ENCODE data around the gene SLC25A34. TPM values are rescaled to one million over a fixed set of nuclear protein-coding genes. Genes with fewer than 3 reads are reported as not detected.

SLC25A34 gene
- total and polyA plus RNA-seq, 5 experiments from 2014 or later, result 0.09 to 3.5 (median 0.30) TPM

- Mint-ChIP-seq H3K9me3 (no peaks in the 10 kb centered on the region), H3K4me1 (peaks cover 20 to 50% (median 31%) of the 10 kb centered on the region in 4 donors), H3K27ac (peak overlapping the region in 2 of 10 donors; percentile 6 to 55), H3K36me3 (peaks cover 0 to 14% (median 0%) of the 10 kb centered on the region in 3 donors), H3K27me3 (no peaks in the 10 kb centered on the region), H3K4me3 (peak overlapping the region in 1 of 10 donors; percentile 51)
- DNase-seq (no peak), ATAC-seq (no peak)
- POLR2A ChIA-PET, result interaction anchor here (0.6 to 0.7 kb wide), 2 partner anchors 171 to 172 kb away, joined by 3 read pairs; no protein-coding TSS in a partner anchor
These were observed 33.1 kb upstream of the SLC25A34 start for GRCh38 chr1:15702722-15703550.

- H3K36me3 Mint-ChIP-seq, result peaks cover 0 to 14% (median 0%) of the 10 kb centered on the region in 3 donors
- no peak overlapping the region for H3K4me3 Mint-ChIP-seq
- H3K27ac Mint-ChIP-seq, result peak overlapping the region in 2 of 10 donors; percentile 6 to 55
- ATAC-seq (no peak), DNase-seq (no peak)
- POLR2A ChIA-PET, result interaction anchor here (0.6 kb wide), 1 partner anchor 81 kb away, joined by 6 read pairs; no protein-coding TSS in a partner anchor
- no peaks in the 10 kb centered on the region for H3K9me3 Mint-ChIP-seq
- H3K4me1 Mint-ChIP-seq, result peaks cover 16 to 46% (median 30%) of the 10 kb centered on the region in 4 donors
- no peaks in the 10 kb centered on the region for H3K27me3 Mint-ChIP-seq
These were observed 32.5 kb upstream of the SLC25A34 start for GRCh38 chr1:15703562-15703961.

GRCh38 chr1:15704526-15705183, 31.4 kb upstream of the SLC25A34 start:
- Mint-ChIP-seq H3K4me1 (peaks cover 15 to 43% (median 32%) of the 10 kb centered on the region in 4 donors), H3K4me3 (no peak overlapping the region), H3K9me3 (no peaks in the 10 kb centered on the region), H3K27me3 (no peaks in the 10 kb centered on the region), H3K27ac (peak overlapping the region in 1 of 10 donors; percentile 8), H3K36me3 (peaks cover 0 to 14% (median 0%) of the 10 kb centered on the region in 3 donors)
- no peak for ATAC-seq
- no peak for DNase-seq
- POLR2A ChIA-PET, result interaction anchor here (0.6 kb wide), 1 partner anchor 54 kb away, joined by 3 read pairs; no protein-coding TSS in a partner anchor

- ATAC-seq (no peak), DNase-seq (no peak)
- POLR2A ChIA-PET, result interaction anchor here (0.6 kb wide), 1 partner anchor 54 kb away, joined by 3 read pairs; no protein-coding TSS in a partner anchor
- Mint-ChIP-seq H3K36me3 (peaks cover 0 to 14% (median 0%) of the 10 kb centered on the region in 3 donors), H3K4me3 (no peak overlapping the region), H3K9me3 (no peaks in the 10 kb centered on the region), H3K4me1 (peaks cover 16 to 45% (median 33%) of the 10 kb centered on the region in 4 donors), H3K27me3 (no peaks in the 10 kb centered on the region), H3K27ac (peak overlapping the region in 1 of 10 donors; percentile 8)
These were observed 30.9 kb upstream of the SLC25A34 start for GRCh38 chr1:15705184-15705566.

GRCh38 chr1:15706751-15707150, 29.3 kb upstream of the SLC25A34 start:
- ATAC-seq (no peak), DNase-seq (no peak)
- POLR2A ChIA-PET, result no interaction called here
- Mint-ChIP-seq H3K4me1 (peaks cover 14 to 45% (median 29%) of the 10 kb centered on the region in 4 donors), H3K27me3 (no peaks in the 10 kb centered on the region), H3K27ac (peak overlapping the region in 2 of 10 donors; percentile 48 to 51), H3K36me3 (peaks cover 0 to 12% (median 0%) of the 10 kb centered on the region in 3 donors), H3K9me3 (no peaks in the 10 kb centered on the region), H3K4me3 (no peak overlapping the region)

- no peaks in the 10 kb centered on the region for H3K9me3 Mint-ChIP-seq
- H3K27ac Mint-ChIP-seq, result no peak overlapping the region
- no peak for ATAC-seq
- H3K4me3 Mint-ChIP-seq, result no peak overlapping the region
- H3K36me3 Mint-ChIP-seq, result peaks cover 0 to 12% (median 0%) of the 10 kb centered on the region in 3 donors
- H3K27me3 Mint-ChIP-seq, result no peaks in the 10 kb centered on the region
- POLR2A ChIA-PET, result no interaction called here
- DNase-seq, result no peak
- H3K4me1 Mint-ChIP-seq, result peaks cover 18 to 46% (median 28%) of the 10 kb centered on the region in 4 donors
These were observed 28.7 kb upstream of the SLC25A34 start for GRCh38 chr1:15707239-15707925.

GRCh38 chr1:15708486-15709137, 27.4 kb upstream of the SLC25A34 start:
- POLR2A ChIA-PET, result interaction anchor here (0.6 to 1.1 kb wide), 2 partner anchors 11 to 134 kb away, joined by 3 to 5 read pairs; no protein-coding TSS in a partner anchor
- no peaks in the 10 kb centered on the region for H3K9me3 Mint-ChIP-seq

GRCh38 chr1:15709226-15709625, 26.8 kb upstream of the SLC25A34 start:
- Mint-ChIP-seq H3K9me3 (no peaks in the 10 kb centered on the region), H3K4me3 (no peak overlapping the region), H3K36me3 (peaks cover 0 to 12% (median 0%) of the 10 kb centered on the region in 3 donors), H3K27me3 (no peaks in the 10 kb centered on the region), H3K27ac (no peak overlapping the region), H3K4me1 (peaks cover 12 to 34% (median 23%) of the 10 kb centered on the region in 4 donors)
- ATAC-seq, result no peak
- DNase-seq, result no peak
- POLR2A ChIA-PET, result interaction anchor here (0.6 to 1.1 kb wide), 2 partner anchors 12 to 135 kb away, joined by 3 to 5 read pairs; no protein-coding TSS in a partner anchor

More at GRCh38 chr1:15708486-15709137, 27.4 kb upstream of the SLC25A34 start:
- Mint-ChIP-seq H3K27ac (peak overlapping the region in 1 of 10 donors; percentile 5), H3K4me3 (no peak overlapping the region), H3K27me3 (no peaks in the 10 kb centered on the region), H3K4me1 (peaks cover 13 to 37% (median 25%) of the 10 kb centered on the region in 4 donors), H3K36me3 (peaks cover 0 to 12% (median 0%) of the 10 kb centered on the region in 3 donors)
- DNase-seq (no peak), ATAC-seq (no peak)

- ATAC-seq, result no peak
- peaks cover 0 to 17% (median 10%) of the 10 kb centered on the region in 4 donors for H3K4me1 Mint-ChIP-seq
- POLR2A ChIA-PET, result interaction anchor here (0.6 kb wide), 2 partner anchors 15 to 46 kb away, joined by 3 to 5 read pairs; no protein-coding TSS in a partner anchor
- no peaks in the 10 kb centered on the region for H3K9me3 Mint-ChIP-seq
- H3K4me3 Mint-ChIP-seq, result no peak overlapping the region
- H3K36me3 Mint-ChIP-seq, result peaks cover 0 to 22% (median 0%) of the 10 kb centered on the region in 3 donors
- no peak for DNase-seq
- H3K27me3 Mint-ChIP-seq, result no peaks in the 10 kb centered on the region
- peak overlapping the region in 1 of 10 donors; percentile 32 for H3K27ac Mint-ChIP-seq
These were observed 23.9 kb upstream of the SLC25A34 start for GRCh38 chr1:15712168-15712567.

- Mint-ChIP-seq H3K27ac (peak overlapping the region in 4 of 10 donors; percentile 15 to 69 (median 22)), H3K36me3 (peaks cover 0 to 44% (median 0%) of the 10 kb centered on the region in 3 donors), H3K27me3 (no peaks in the 10 kb centered on the region), H3K4me3 (no peak overlapping the region), H3K9me3 (no peaks in the 10 kb centered on the region), H3K4me1 (peaks cover under 1 to 11% (median 7%) of the 10 kb centered on the region in 4 donors)
- POLR2A ChIA-PET, result interaction anchor here (0.6 to 0.7 kb wide), 2 partner anchors 30 to 144 kb away, joined by 4 to 6 read pairs; no protein-coding TSS in a partner anchor
- ATAC-seq, result no peak
- DNase-seq, result no peak
These were observed 21.5 kb upstream of the SLC25A34 start for GRCh38 chr1:15714406-15715136.
